ENCODE measurements around the gene LPP. TPM values are rescaled to one million over a fixed set of nuclear protein-coding genes. Genes with fewer than 3 reads are reported as not detected.

LPP gene
- total and polyA plus RNA-seq, 8 donors: 4.9 to 84.4 (median 45.9) TPM

- H3K4me1 ChIP-seq: no peaks in the 10 kb centered on the region
- H3K36me3 ChIP-seq: no peaks in the 10 kb centered on the region
- DNase-seq (no peak), ATAC-seq (peak in 1 of 4 donors; percentile 19), FAIRE-seq (no peak)
- H3K27me3 ChIP-seq: no peaks in the 10 kb centered on the region
- no peak for TF ChIP-seq CTCF (IDR thresholded peaks at IDR 0.05)
- WGBS, 2 donors: 78 to 79% methylated on average over 8 of the region's 8 CpGs
- no peak overlapping the region for H3K27ac ChIP-seq
- H3K9me3 ChIP-seq: no peaks in the 10 kb centered on the region
- H3K4me3 ChIP-seq: no peak overlapping the region
- intact Hi-C loops (cut with DNase I): no loop called here
Measured at GRCh38 chr3:188573291-188573940, 419.5 kb downstream of the LPP start.

GRCh38 chr3:188573956-188574355, 420.0 kb downstream of the LPP start:
- no peak for FAIRE-seq
- Histone ChIP-seq H3K4me1 (no peaks in the 10 kb centered on the region), H3K9me3 (no peaks in the 10 kb centered on the region), H3K4me3 (no peak overlapping the region), H3K36me3 (no peaks in the 10 kb centered on the region), H3K27ac (no peak overlapping the region), H3K27me3 (no peaks in the 10 kb centered on the region)
- no peak for DNase-seq
- intact Hi-C loops (cut with DNase I): no loop called here
- TF ChIP-seq CTCF (IDR thresholded peaks at IDR 0.05): no peak
- ATAC-seq: no peak
- WGBS, 2 donors: 84 to 89% methylated on average over 3 of the region's 3 CpGs

DNA sequence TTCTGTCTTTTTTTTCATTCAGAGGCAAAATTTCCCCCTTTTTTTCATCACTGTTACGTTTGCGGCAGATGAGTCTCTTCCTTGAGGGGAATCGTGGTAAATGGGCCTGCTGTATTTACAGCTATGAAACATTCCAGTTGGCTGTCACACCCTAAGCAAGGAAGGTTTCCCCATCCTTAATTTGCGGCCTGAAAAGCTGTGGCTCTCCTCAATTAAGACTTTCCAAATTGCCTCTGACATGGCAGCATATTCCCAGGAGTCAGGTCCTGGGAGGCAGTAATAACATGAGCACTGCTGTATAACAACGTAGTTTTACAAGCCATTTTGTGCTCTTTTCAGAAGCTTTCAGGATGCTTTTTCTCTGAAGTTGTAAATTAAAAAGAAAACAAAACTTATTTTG, 420.9 kb downstream of the LPP start:
- H3K9me3 ChIP-seq: no peaks in the 10 kb centered on the region
- ATAC-seq (no peak), DNase-seq (no peak), FAIRE-seq (no peak)
- H3K36me3 ChIP-seq: no peaks in the 10 kb centered on the region
- H3K4me1 ChIP-seq: peaks cover 0 to under 1% (median 0%) of the 10 kb centered on the region in 3 donors
- no peak overlapping the region for H3K27ac ChIP-seq
- no peak for TF ChIP-seq CTCF (IDR thresholded peaks at IDR 0.05)
- intact Hi-C loops (cut with DNase I): no loop called here
- no peak overlapping the region for H3K4me3 ChIP-seq
- WGBS, 2 donors: 95% methylated on average over 5 of the region's 5 CpGs
- H3K27me3 ChIP-seq: no peaks in the 10 kb centered on the region

DNA sequence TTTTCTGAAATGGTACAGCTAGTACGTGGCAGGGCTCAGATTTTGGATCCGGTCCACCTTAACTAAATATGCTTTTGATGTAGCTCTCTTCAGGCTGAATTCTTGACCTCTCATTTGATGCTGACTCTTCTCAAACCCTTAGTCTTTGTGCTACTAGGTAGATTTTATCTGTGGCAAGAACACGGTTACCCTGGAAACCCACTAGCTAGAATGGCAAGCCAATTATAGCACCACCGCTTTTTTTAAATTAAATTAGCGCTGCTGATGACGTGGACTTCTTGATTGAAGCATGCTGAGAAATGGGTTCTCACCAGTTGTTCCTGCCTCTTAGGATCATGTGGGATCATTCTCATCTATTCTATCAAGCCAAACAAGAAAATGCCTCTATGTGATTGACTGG, 421.5 kb downstream of the LPP start:
- no peak for ATAC-seq
- no peaks in the 10 kb centered on the region for H3K9me3 ChIP-seq
- no peak overlapping the region for H3K27ac ChIP-seq
- TF ChIP-seq CTCF (IDR thresholded peaks at IDR 0.05): no peak
- intact Hi-C loops (cut with DNase I): no loop called here
- H3K4me1 ChIP-seq: peaks cover 0 to 3% (median 0%) of the 10 kb centered on the region in 3 donors
- no peaks in the 10 kb centered on the region for H3K27me3 ChIP-seq
- WGBS, 2 donors: 92 to 94% methylated on average over 6 of the region's 6 CpGs
- no peak for DNase-seq
- no peak overlapping the region for H3K4me3 ChIP-seq
- no peak for FAIRE-seq
- H3K36me3 ChIP-seq: no peaks in the 10 kb centered on the region

DNA sequence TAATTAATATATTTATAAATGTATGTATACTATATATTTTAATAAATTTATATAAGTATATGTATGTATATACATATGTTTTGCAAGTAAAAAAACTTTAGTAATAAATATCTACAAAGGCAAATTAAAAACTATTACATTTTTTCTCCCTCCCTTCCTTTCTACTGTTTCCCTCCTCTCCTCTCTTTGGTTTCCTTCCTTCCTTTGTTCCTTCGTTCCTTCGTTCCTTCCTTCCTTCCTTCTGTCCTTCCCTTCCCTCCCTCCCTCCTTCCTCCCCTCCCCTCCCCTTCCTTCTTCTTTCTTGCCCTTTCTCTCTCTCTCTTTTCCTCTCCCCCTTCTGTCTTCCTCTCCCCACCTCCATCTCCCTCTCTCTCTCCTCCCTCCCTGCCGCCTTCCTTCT, 423.6 kb downstream of the LPP start:
- no peak overlapping the region for H3K4me3 ChIP-seq
- TF ChIP-seq CTCF (IDR thresholded peaks at IDR 0.05): no peak
- H3K27me3 ChIP-seq: no peaks in the 10 kb centered on the region
- H3K4me1 ChIP-seq: peaks cover 0 to 3% (median 0%) of the 10 kb centered on the region in 3 donors
- ATAC-seq: no peak
- H3K36me3 ChIP-seq: no peaks in the 10 kb centered on the region
- no peak overlapping the region for H3K27ac ChIP-seq
- FAIRE-seq: no peak
- H3K9me3 ChIP-seq: no peaks in the 10 kb centered on the region
- intact Hi-C loops (cut with DNase I): no loop called here
- no peak for DNase-seq
- 95 to 100% methylated on average over 1 of the region's 3 CpGs for WGBS, 2 donors
